ENCODE data around the gene UPK2.

The UPK2 gene

GRCh38 chr11:118933486-118933885 is 22.6 kb upstream of the UPK2 start:
- CTCF ChIA-PET: interaction anchor here (0.6 to 10.4 kb wide), 3 partner anchors 9 to 143 kb away, joined by 3 to 108 read pairs (median 4); partner anchors contain the start of gene DDX6

GRCh38 chr11:118935376-118935775 is 20.7 kb upstream of the UPK2 start:
- POLR2A ChIA-PET: interaction anchor here (0.6 kb wide), 1 partner anchor 273 kb away, joined by 3 read pairs; no protein-coding TSS in a partner anchor

More at GRCh38 chr11:118933486-118933885, 22.6 kb upstream of the UPK2 start:
- POLR2A ChIA-PET: no interaction called here
- TF ChIP-seq CTCF (IDR thresholded peaks at IDR 0.05; ENCODE audit: insufficient read depth, low read length, missing control alignments): no peak
- H3K4me3 ChIP-seq (ENCODE audit: low read depth, low read length): no peak overlapping the region
- DNase-seq (ENCODE audit: low read depth, low spot score): no peak

GRCh38 chr11:118938491-118939403 is 17.4 kb upstream of the UPK2 start:
- POLR2A ChIA-PET: interaction anchor here (1.4 kb wide), 1 partner anchor 146 kb away, joined by 4 read pairs; no protein-coding TSS in a partner anchor
- CTCF ChIA-PET: interaction anchor here (0.6 to 4.6 kb wide), 10 partner anchors 9 to 278 kb away, joined by 3 to 34 read pairs (median 4); partner anchors contain the start of genes BCL9L and UPK2
- no peak for TF ChIP-seq CTCF (IDR thresholded peaks at IDR 0.05; ENCODE audit: insufficient read depth, low read length, missing control alignments)
- no peak for DNase-seq (ENCODE audit: low read depth, low spot score)
- no peak overlapping the region for H3K4me3 ChIP-seq (ENCODE audit: low read depth, low read length)

More at GRCh38 chr11:118935376-118935775, 20.7 kb upstream of the UPK2 start:
- no peak overlapping the region for H3K4me3 ChIP-seq (ENCODE audit: low read depth, low read length)
- no peak for TF ChIP-seq CTCF (IDR thresholded peaks at IDR 0.05; ENCODE audit: insufficient read depth, low read length, missing control alignments)
- CTCF ChIA-PET: interaction anchor here (0.8 to 10.4 kb wide), 3 partner anchors 8 to 278 kb away, joined by 3 to 108 read pairs (median 17); partner anchors contain the start of genes BCL9L and DDX6
- no peak for DNase-seq (ENCODE audit: low read depth, low spot score)

- no peak overlapping the region for H3K4me3 ChIP-seq (ENCODE audit: low read depth, low read length)
- TF ChIP-seq CTCF (IDR thresholded peaks at IDR 0.05; ENCODE audit: insufficient read depth, low read length, missing control alignments): no peak
- ChIA-PET CTCF (interaction anchor here (0.6 to 4.6 kb wide), 10 partner anchors 9 to 279 kb away, joined by 3 to 34 read pairs (median 4); partner anchors contain the start of genes BCL9L and UPK2), POLR2A (interaction anchor here (1.4 kb wide), 1 partner anchor 147 kb away, joined by 4 read pairs; no protein-coding TSS in a partner anchor)
- no peak for DNase-seq (ENCODE audit: low read depth, low spot score)
Observed at GRCh38 chr11:118939404-118939915, 16.6 kb upstream of the UPK2 start.

- no peak overlapping the region for H3K4me3 ChIP-seq (ENCODE audit: low read depth, low read length)
- POLR2A ChIA-PET: interaction anchor here (0.6 to 1.4 kb wide), 2 partner anchors 14 to 148 kb away, joined by 3 to 4 read pairs; partner anchors contain the start of gene BCL9L
- TF ChIP-seq CTCF (IDR thresholded peaks at IDR 0.05; ENCODE audit: insufficient read depth, low read length, missing control alignments): no peak
- CTCF ChIA-PET: interaction anchor here (1.1 to 4.6 kb wide), 6 partner anchors 10 to 250 kb away, joined by 3 to 34 read pairs (median 10); partner anchors contain the start of genes BCL9L and UPK2
- no peak for DNase-seq (ENCODE audit: low read depth, low spot score)
Observed at GRCh38 chr11:118939953-118940598, 16.0 kb upstream of the UPK2 start.

All from AG04449 (cell line).